Coronary artery (tissue), 2 donors: Measurements from ENCODE around the gene PLEKHG4B.
A peak's percentile ranks its signal among the peaks of the same experiment; 100 is the strongest.

Experiments
- DNase-seq: peaks from one replicate; pipeline ENCODE4 v3.0.0-alpha.2; 2017; ENCODE audit warnings: low spot score
- H3K27ac ChIP-seq, 2 donors: fragments of 200-600 bp; sonication (generic); one replicate each; pipeline ENCODE4 v1.5.1; 2016 to 2019
- H3K4me3 ChIP-seq: fragments of 200-600 bp; sonication (generic); 2 replicates; pipeline ENCODE4 v1.5.1; 2016; ENCODE audit warnings: mild to moderate bottlenecking, moderate library complexity
- CTCF ChIP-seq: fragments of 200-600 bp; sonication (generic); IDR thresholded peaks from one replicate; pipeline ENCODE4 v1.5.1; 2019; ENCODE audit warnings: antibody characterized with exemption

The PLEKHG4B gene

GRCh38 chr5:77957-78804, 13.8 kb upstream of the PLEKHG4B start:
- Histone ChIP-seq H3K4me3 (no peak overlapping the region), H3K27ac (no peak overlapping the region)
- no peak for TF ChIP-seq CTCF
- DNase-seq = peak; percentile 62

- no peak for TF ChIP-seq CTCF
- H3K27ac ChIP-seq = no peak overlapping the region
- no peak overlapping the region for H3K4me3 ChIP-seq
- DNase-seq = no peak
Observed at GRCh38 chr5:78805-79149, 13.2 kb upstream of the PLEKHG4B start.

GRCh38 chr5:79263-79662, 12.7 kb upstream of the PLEKHG4B start:
- no peak for TF ChIP-seq CTCF
- DNase-seq = no peak
- Histone ChIP-seq H3K27ac (no peak overlapping the region), H3K4me3 (no peak overlapping the region)

GRCh38 chr5:79821-80220, 12.1 kb upstream of the PLEKHG4B start:
- no peak overlapping the region for H3K4me3 ChIP-seq
- no peak for TF ChIP-seq CTCF
- no peak for DNase-seq
- H3K27ac ChIP-seq = no peak overlapping the region

GRCh38 chr5:81391-82021, 10.5 kb upstream of the PLEKHG4B start:
- no peak for DNase-seq
- no peak overlapping the region for H3K4me3 ChIP-seq
- H3K27ac ChIP-seq = no peak overlapping the region
- TF ChIP-seq CTCF = no peak

GRCh38 chr5:82097-82496, 9.9 kb upstream of the PLEKHG4B start:
- Histone ChIP-seq H3K27ac (no peak overlapping the region), H3K4me3 (no peak overlapping the region)
- DNase-seq = no peak
- no peak for TF ChIP-seq CTCF

- DNase-seq = no peak
- Histone ChIP-seq H3K27ac (no peak overlapping the region), H3K4me3 (no peak overlapping the region)
- no peak for TF ChIP-seq CTCF
Observed at GRCh38 chr5:82570-82969, 9.4 kb upstream of the PLEKHG4B start.
